GM12865 (cell line): ENCODE results near the gene PLPPR3.
A peak's percentile ranks its signal among the peaks of the same experiment; 100 is the strongest.

Experiments used
- DNase-seq: peaks from one replicate; pipeline ENCODE4 v3.0.0; 2010; ENCODE audit warnings: low read depth
- H3K4me3 ChIP-seq: 2 replicates; pipeline ENCODE4 v1.5.1; 2011; ENCODE audit warnings: mild to moderate bottlenecking, low read depth, low read length, control low read depth
- TF ChIP-seq, protein P1 (sequence below): IDR thresholded peaks from 2 replicates; pipeline ENCODE4 v1.5.1; 2011; ENCODE audit warnings: low read length, control low read depth, low read depth, inconsistent platforms; ENCODE audit not compliant: insufficient read depth; ENCODE audit errors: missing control alignments

The PLPPR3 gene

DNA sequence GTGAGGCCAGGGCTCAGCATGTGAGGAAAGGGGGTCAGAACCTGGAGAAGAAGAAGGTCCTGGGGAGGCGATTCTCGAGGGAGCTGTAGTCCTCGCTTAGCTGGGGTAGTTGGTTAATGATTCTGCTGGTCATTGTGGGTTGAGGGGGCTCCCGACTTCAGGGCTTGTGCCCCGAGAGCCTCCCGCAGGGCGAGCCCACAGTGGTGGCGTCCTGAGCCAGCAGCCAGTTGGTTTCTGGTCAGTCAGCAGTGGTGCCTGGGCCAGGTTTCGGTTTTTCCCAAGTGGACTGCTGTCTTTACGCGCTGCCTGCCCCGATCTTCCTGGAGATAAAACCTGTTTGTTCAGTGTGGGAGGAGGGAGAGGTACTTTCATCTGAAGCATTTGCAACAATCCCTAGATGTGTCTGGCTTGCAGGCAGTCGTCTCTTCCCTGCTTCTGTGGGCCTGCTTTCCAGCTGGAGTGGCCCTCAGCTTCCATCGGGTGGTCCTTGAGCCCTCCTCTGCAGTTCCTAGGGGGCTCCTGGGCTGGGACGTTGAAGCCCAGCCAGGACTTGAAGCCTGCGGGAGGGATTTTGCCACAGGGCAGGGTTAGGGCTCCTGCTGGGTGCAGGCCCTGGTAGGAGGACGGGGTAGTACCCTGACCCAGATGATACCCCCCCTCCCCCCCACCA, 21.3 kb downstream of the PLPPR3 start:
- no peak for DNase-seq
- TF ChIP-seq, protein P1, sequence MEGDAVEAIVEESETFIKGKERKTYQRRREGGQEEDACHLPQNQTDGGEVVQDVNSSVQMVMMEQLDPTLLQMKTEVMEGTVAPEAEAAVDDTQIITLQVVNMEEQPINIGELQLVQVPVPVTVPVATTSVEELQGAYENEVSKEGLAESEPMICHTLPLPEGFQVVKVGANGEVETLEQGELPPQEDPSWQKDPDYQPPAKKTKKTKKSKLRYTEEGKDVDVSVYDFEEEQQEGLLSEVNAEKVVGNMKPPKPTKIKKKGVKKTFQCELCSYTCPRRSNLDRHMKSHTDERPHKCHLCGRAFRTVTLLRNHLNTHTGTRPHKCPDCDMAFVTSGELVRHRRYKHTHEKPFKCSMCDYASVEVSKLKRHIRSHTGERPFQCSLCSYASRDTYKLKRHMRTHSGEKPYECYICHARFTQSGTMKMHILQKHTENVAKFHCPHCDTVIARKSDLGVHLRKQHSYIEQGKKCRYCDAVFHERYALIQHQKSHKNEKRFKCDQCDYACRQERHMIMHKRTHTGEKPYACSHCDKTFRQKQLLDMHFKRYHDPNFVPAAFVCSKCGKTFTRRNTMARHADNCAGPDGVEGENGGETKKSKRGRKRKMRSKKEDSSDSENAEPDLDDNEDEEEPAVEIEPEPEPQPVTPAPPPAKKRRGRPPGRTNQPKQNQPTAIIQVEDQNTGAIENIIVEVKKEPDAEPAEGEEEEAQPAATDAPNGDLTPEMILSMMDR, result no peak
- no peak overlapping the region for H3K4me3 ChIP-seq

- TF ChIP-seq, protein P1, result no peak
- H3K4me3 ChIP-seq, result peak overlapping the region; percentile 85
- peak; percentile 35 for DNase-seq
Observed at GRCh38 chr19:799076-799881, 22.5 kb downstream of the PLPPR3 start.

DNA sequence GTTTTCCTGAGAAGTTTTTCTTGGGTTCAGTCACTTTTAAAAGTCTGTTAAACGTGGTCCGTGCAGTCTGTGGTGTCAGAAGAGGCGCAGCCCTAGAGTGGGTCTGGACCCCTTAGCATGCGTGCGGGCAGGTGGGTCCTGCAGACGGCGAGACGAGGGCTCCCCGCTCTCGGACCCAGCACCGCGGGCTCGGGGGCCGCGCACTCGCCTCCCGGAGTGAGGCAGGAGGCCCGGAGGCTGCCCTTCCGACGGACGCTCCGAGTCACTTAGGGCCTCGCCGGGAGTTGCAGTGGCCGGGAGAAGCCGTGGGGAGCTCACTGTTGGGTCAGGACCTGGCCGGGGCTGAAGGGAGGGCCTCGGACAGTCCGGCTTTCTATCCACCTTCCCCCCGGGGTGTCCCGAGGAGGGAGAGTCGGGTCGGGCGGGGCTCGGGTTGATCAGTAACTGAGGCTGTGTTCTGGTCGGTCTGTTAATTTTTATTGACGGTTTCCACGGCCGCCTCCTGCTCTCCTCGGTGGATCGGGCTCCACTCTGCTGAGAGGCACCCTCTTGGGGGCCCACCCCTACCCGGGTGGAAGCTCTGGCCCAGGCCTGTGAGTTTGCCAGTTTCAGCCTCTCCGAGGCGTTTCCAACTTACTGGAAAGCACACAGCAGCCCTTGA, 23.2 kb downstream of the PLPPR3 start:
- TF ChIP-seq, protein P1, result no peak
- H3K4me3 ChIP-seq, result peak overlapping the region; percentile 85
- peak; percentile 21 for DNase-seq

- TF ChIP-seq, protein P1, result no peak
- peak overlapping the region; percentile 85 for H3K4me3 ChIP-seq
- peak; percentile 97 for DNase-seq
Observed at GRCh38 chr19:797528-798414, 24.0 kb downstream of the PLPPR3 start.

DNA sequence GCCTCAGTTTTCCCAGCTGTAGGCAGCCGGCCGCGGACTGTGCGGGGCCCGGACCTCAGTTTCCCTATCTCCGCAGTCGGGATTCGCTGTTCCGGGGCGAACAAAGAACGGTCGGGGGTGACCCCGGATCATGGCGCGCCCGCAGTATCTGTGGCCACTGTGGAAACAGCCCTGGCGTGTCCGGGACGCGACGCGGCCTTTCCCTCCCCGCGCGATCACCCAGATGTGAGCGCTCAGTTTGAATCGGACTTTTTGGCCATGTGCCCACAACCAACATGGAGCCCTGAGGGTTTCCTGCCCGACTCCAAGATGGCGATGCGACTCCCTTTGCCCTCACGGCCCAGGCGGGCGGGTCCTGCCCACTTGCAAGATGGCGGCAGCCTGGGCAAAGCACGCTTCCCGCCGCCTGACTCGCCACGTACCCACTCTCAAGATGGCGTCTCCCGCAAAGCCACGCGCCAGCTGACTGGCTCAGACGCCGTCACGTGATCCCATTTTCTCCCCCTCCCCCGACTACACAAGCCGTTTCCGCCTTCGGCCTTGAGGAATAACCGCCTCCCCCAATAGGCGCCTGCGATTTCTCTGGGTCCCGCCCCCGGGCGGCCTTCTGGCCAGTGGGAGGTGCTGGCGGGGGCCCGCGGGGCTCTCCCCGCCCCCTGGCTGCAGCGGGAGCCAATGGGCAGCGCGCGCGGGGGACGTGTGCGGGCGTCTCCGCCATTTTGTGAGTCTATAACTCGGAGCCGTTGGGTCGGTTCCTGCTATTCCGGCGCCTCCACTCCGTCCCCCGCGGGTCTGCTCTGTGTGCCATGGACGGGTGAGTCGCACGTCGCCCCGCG, 24.8 kb downstream of the PLPPR3 start, which contains the start of gene PTBP1:
TSS of gene PTBP1 (plus strand) at position 761 of the 836 bp plus-strand sequence. CDS start at position 807, 46 bp downstream.
- TF ChIP-seq, protein P1, result no peak
- DNase-seq, result peak; percentile 100
- H3K4me3 ChIP-seq, result peak within 1 kb of the TSS; percentile 85
